Endothelial cell of umbilical vein (primary cell): Measurements from ENCODE around the gene FMNL2. TPM values are rescaled to one million over a fixed set of nuclear protein-coding genes. Genes with fewer than 3 reads are reported as not detected.
A peak's percentile ranks its signal among the peaks of the same experiment; 100 is the strongest.

Experiments
- BruUV-seq: library from RNA; stranded (reverse); fragments of 400-500 nt; replicated peaks from 2 replicates; lab custom pipeline; 2021; lab: Mats Ljungman, UMichigan
- CTCF ChIA-PET: fragments of 300-600, 350-600 bp; sonication (Branson Sonifier 250); formaldehyde crosslinking; loops from one replicate; lab custom pipeline; 2021; ENCODE audit warnings: antibody characterized with exemption, inconsistent platforms; lab: Charles Lee
- POLR2A ChIA-PET: fragments of 300-600, 350-600 bp; sonication (Branson Sonifier 250); formaldehyde crosslinking; loops from one replicate; lab custom pipeline; 2021; ENCODE audit warnings: antibody characterized with exemption, inconsistent platforms; lab: Charles Lee
- DNase-seq: peaks from one replicate; pipeline ENCODE4 v3.0.0-alpha.2; 2011; ENCODE audit warnings: low read depth, low spot score
- FAIRE-seq: peaks from 2 replicates; lab custom pipeline; 2011; peaks lifted over from hg19 to GRCh38; lab: Jason Lieb, UNC
- H2AFZ ChIP-seq: 2 replicates; pipeline ENCODE4 v1.6.0; 2012; ENCODE audit warnings: low read depth, low read length, control low read depth, inconsistent platforms
- H3K27ac ChIP-seq: 2 replicates; pipeline ENCODE4 v1.5.1; 2011; ENCODE audit warnings: low read depth, mild to moderate bottlenecking, control low read depth, low read length, moderate library complexity; ENCODE audit not compliant: insufficient read depth
- H3K27me3 ChIP-seq, 2 experiments: 2 replicates each; pipeline versions ENCODE4 v1.6.0 to v1.6.1; 2011; ENCODE audit warnings: low read length in 2 of 2, mixed read lengths in 1 of 2; ENCODE audit not compliant: control insufficient read depth in 2 of 2, insufficient read depth in 2 of 2
- H3K36me3 ChIP-seq, 2 experiments: 2 replicates in 1 of 2; 3 replicates in 1 of 2; pipeline ENCODE4 v1.5.1; 2011; ENCODE audit warnings: low read length in 2 of 2, mild to moderate bottlenecking in 1 of 2, moderate library complexity in 1 of 2; ENCODE audit not compliant: control insufficient read depth in 2 of 2, insufficient read depth in 2 of 2; ENCODE audit errors: extremely low read depth in 1 of 2
- H3K4me1 ChIP-seq: 3 replicates; pipeline ENCODE4 v1.5.1; 2011; ENCODE audit warnings: mild to moderate bottlenecking, low read length; ENCODE audit not compliant: control insufficient read depth, insufficient read depth; ENCODE audit errors: extremely low read depth
- H3K4me2 ChIP-seq: 2 replicates; pipeline ENCODE4 v1.6.1; 2011; ENCODE audit warnings: low read length, control low read depth, mixed read lengths; ENCODE audit not compliant: insufficient read depth
- H3K4me3 ChIP-seq, 3 experiments: fragments of 200-600 bp in 1 of 3; sonication (generic), shearing (Covaris generic) in 1 of 3; replicated peaks in 1 of 3; 2 replicates each; pipeline ENCODE4 v1.5.1; 2011 to 2016; ENCODE audit warnings: control low read depth in 3 of 3, low read length in 3 of 3, mild to moderate bottlenecking in 2 of 3, inconsistent platforms in 1 of 3, low read depth in 1 of 3, moderate library complexity in 1 of 3; ENCODE audit not compliant: insufficient read depth in 1 of 3
- H3K79me2 ChIP-seq: 2 replicates; pipeline ENCODE4 v1.6.0; 2012; ENCODE audit warnings: low read length, inconsistent platforms; ENCODE audit not compliant: control insufficient read depth, insufficient read depth
- H3K9ac ChIP-seq: replicated peaks from 2 replicates; pipeline ENCODE3; 2011; ENCODE audit warnings: low read length, control low read depth; ENCODE audit not compliant: insufficient read depth; ENCODE audit errors: extremely low read depth
- H3K9me1 ChIP-seq: replicated peaks from 3 replicates; pipeline ENCODE4 v1.6.0; 2011; ENCODE audit warnings: mild to moderate bottlenecking, low read length; ENCODE audit not compliant: control insufficient read depth, insufficient read depth; ENCODE audit errors: extremely low read depth
- H3K9me3 ChIP-seq: replicated peaks from 2 replicates; pipeline ENCODE4 v1.5.1; 2012; ENCODE audit warnings: low read length, inconsistent platforms; ENCODE audit not compliant: control insufficient read depth, insufficient read depth
- H4K20me1 ChIP-seq: replicated peaks from 2 replicates; pipeline ENCODE3; 2011; ENCODE audit warnings: mild to moderate bottlenecking, low read length; ENCODE audit not compliant: control insufficient read depth, insufficient read depth; ENCODE audit errors: extremely low read depth
- EZH2 ChIP-seq: IDR thresholded peaks from 2 replicates; pipeline ENCODE4 v1.6.1; 2012; ENCODE audit warnings: borderline replicate concordance, low read depth, mild to moderate bottlenecking, moderate library complexity, low read length, inconsistent platforms; ENCODE audit not compliant: severe bottlenecking
- FOS ChIP-seq: IDR thresholded peaks from 2 replicates; pipeline ENCODE4 v1.6.1; 2011; ENCODE audit warnings: mild to moderate bottlenecking, low read length, moderate library complexity, borderline replicate concordance; ENCODE audit not compliant: insufficient read depth
- GATA2 ChIP-seq: IDR thresholded peaks from 2 replicates; pipeline ENCODE4 v1.7.0; 2011; ENCODE audit warnings: low read depth, mild to moderate bottlenecking, moderate library complexity, mixed read lengths, low read length; ENCODE audit not compliant: insufficient read length, insufficient read depth
- JUN ChIP-seq: IDR thresholded peaks from 2 replicates; pipeline ENCODE4 v1.6.1; 2011; ENCODE audit warnings: borderline replicate concordance, low read depth; ENCODE audit not compliant: insufficient read length, insufficient read depth
- MYC ChIP-seq: IDR thresholded peaks from one replicate; pipeline ENCODE4 v1.6.1; 2011; ENCODE audit warnings: mild to moderate bottlenecking, low read depth, low read length
- POLR2A ChIP-seq: IDR thresholded peaks from 2 replicates; pipeline ENCODE4 v1.6.1; 2012; ENCODE audit warnings: low read depth, mild to moderate bottlenecking, control low read depth, low read length
- POLR2AphosphoS5 ChIP-seq: IDR thresholded peaks from 2 replicates; pipeline ENCODE4 v1.6.1; 2012; ENCODE audit warnings: low read depth, mild to moderate bottlenecking, control low read depth, low read length, moderate library complexity; ENCODE audit not compliant: insufficient read depth
- dilution Hi-C: fragments of 300-500 bp; cut with MboI; formaldehyde crosslinking; loops from one replicate; pipeline ENCODE4 v1.15.0; 2019; ENCODE audit warnings: low sequenced_read_pairs; ENCODE audit not compliant: extremely low pct_ligation_motif_present
- intact Hi-C: fragments of 100-400 bp; cut with micrococcal nuclease; formaldehyde crosslinking; loops from one replicate; pipeline ENCODE4 v1.10.0; 2022
- polyA plus RNA-seq, 4 experiments: library from polyadenylated mRNA; depleted of rRNA in 3 of 4; stranded (reverse) in 3 of 4; unstranded in 1 of 4; fragments of >200 nt; gene quantifications; 2 replicates each; pipeline versions ENCODE4 v1.2.1 to v1.2.3, GENCODE V29; 2011 to 2012; ENCODE audit warnings: missing spikeins in 1 of 4
- total RNA-seq: library from RNA; stranded (reverse); gene quantifications from 2 replicates; pipeline ENCODE4 v1.2.3, GENCODE V29; 2021
- TF ChIP-seq, protein P1 (sequence below): IDR thresholded peaks from 2 replicates; pipeline ENCODE4 v1.6.1; 2011; ENCODE audit not compliant: insufficient read depth, insufficient read length
- TF ChIP-seq, protein P2 (sequence below), 2 donors: IDR thresholded peaks; 1 replicate in 1 of 2; 2 replicates in 1 of 2; pipeline ENCODE4 v1.5.1; 2011; ENCODE audit warnings: low read length in 2 of 2, mild to moderate bottlenecking in 2 of 2, moderate library complexity in 2 of 2, control low read depth in 1 of 2, inconsistent platforms in 1 of 2, low read depth in 1 of 2; ENCODE audit not compliant: insufficient read depth in 1 of 2; ENCODE audit errors: extremely low read depth in 1 of 2

FMNL2 gene
- total and polyA plus RNA-seq, 2 donors (not counting 3 experiments of a cell fraction or from before 2014, with no cell fraction given): 8.3 to 28.0 TPM

DNA sequence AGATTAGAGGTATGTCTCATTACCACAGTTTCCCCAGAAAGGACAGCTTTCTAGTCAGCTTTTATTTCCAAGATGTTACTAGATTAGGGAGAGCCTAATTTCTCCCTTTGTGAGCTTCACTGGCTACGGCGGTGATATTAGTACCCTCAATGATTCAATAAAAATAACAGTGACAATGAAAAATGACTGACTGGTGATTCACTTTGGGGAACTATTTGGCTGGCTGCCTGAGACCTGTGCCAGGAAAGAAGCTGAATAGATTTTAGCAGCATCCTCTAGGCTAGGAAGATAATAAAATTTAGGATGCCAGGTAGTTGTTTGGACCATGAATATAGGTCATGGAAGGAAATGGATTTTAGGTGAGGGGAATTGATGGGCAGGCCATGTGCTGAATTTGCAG, 178.7 kb downstream of the FMNL2 start:
- POLR2A ChIA-PET: no interaction called here
- BruUV-seq: no TSS peak

More for the DNA sequence above, 178.7 kb downstream of the FMNL2 start:
- Histone ChIP-seq H2AFZ (no peak overlapping the region), H3K9me1 (no peaks in the 10 kb centered on the region), H3K27ac (no peak overlapping the region), H3K79me2 (peaks cover 7% of the 10 kb centered on the region), H3K27me3 (no peaks in the 10 kb centered on the region), H3K9me3 (no peaks in the 10 kb centered on the region), H3K36me3 (no peaks in the 10 kb centered on the region), H4K20me1 (peaks cover 2% of the 10 kb centered on the region), H3K4me1 (peaks cover 15% of the 10 kb centered on the region), H3K4me2 (peak overlapping the region; percentile 46), H3K4me3 (no peak overlapping the region), H3K9ac (no peak overlapping the region)
- dilution Hi-C loops: no loop called here
- FAIRE-seq: no peak
- intact Hi-C loops: no loop called here
- peak; percentile 80 for DNase-seq
- CTCF ChIA-PET: interaction anchor here (1.1 to 1.7 kb wide), 5 partner anchors 9 to 313 kb away, joined by 3 to 6 read pairs (median 4); no protein-coding TSS in a partner anchor
- TF ChIP-seq GATA2 (peak; percentile 77), JUN (peak; percentile 64), FOS (peak; percentile 75), EZH2 (no peak), POLR2A (no peak), MYC (no peak), POLR2AphosphoS5 (no peak)
- TF ChIP-seq, protein P1, sequence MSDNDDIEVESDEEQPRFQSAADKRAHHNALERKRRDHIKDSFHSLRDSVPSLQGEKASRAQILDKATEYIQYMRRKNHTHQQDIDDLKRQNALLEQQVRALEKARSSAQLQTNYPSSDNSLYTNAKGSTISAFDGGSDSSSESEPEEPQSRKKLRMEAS: no peak
- TF ChIP-seq, protein P2, sequence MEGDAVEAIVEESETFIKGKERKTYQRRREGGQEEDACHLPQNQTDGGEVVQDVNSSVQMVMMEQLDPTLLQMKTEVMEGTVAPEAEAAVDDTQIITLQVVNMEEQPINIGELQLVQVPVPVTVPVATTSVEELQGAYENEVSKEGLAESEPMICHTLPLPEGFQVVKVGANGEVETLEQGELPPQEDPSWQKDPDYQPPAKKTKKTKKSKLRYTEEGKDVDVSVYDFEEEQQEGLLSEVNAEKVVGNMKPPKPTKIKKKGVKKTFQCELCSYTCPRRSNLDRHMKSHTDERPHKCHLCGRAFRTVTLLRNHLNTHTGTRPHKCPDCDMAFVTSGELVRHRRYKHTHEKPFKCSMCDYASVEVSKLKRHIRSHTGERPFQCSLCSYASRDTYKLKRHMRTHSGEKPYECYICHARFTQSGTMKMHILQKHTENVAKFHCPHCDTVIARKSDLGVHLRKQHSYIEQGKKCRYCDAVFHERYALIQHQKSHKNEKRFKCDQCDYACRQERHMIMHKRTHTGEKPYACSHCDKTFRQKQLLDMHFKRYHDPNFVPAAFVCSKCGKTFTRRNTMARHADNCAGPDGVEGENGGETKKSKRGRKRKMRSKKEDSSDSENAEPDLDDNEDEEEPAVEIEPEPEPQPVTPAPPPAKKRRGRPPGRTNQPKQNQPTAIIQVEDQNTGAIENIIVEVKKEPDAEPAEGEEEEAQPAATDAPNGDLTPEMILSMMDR (IDR thresholded peaks at IDR 0.05; ENCODE audit: extremely low read depth in 1 of 2, insufficient read depth in 1 of 2, low read depth in 1 of 2, low read length in 2 of 2): no peak
